GM12878 (cell line): ENCODE measurements around the gene NDUFA11.

Source experiments
- CHD4 ChIP-seq: fragments of 200-600 bp; sonication (generic); IDR thresholded peaks from 2 replicates; pipeline ENCODE4 v1.6.1; 2016; ENCODE audit warnings: mild to moderate bottlenecking
- DPF2 ChIP-seq: fragments of 450-650 bp; IDR thresholded peaks from 2 replicates; pipeline ENCODE4 v1.6.1; 2017; ENCODE audit warnings: mild to moderate bottlenecking
- ETV6 ChIP-seq, 2 experiments: fragments of 450-650 bp in 1 of 2; IDR thresholded peaks in 1 of 2; conservative IDR thresholded peaks in 1 of 2; 2 replicates each; pipeline ENCODE4 v1.6.1; 2014; ENCODE audit warnings: antibody characterized with exemption in 1 of 2, borderline replicate concordance in 1 of 2, low read depth in 1 of 2, mild to moderate bottlenecking in 1 of 2, moderate library complexity in 1 of 2
- EZH2 ChIP-seq: IDR thresholded peaks from 2 replicates; pipeline ENCODE4 v1.6.1; 2012; ENCODE audit warnings: low read depth, mild to moderate bottlenecking, control low read depth, inconsistent platforms, low read length, borderline replicate concordance; ENCODE audit not compliant: control insufficient read depth
- KDM1A ChIP-seq: fragments of 200-600 bp; sonication (generic); IDR thresholded peaks from 2 replicates; pipeline ENCODE4 v1.6.1; 2016; ENCODE audit warnings: borderline replicate concordance
- ZNF622 ChIP-seq: fragments of 450-650 bp; IDR thresholded peaks from 2 replicates; pipeline ENCODE4 v1.6.1; 2017; ENCODE audit warnings: mild to moderate bottlenecking, inconsistent platforms
- TF ChIP-seq, protein P1 (sequence below), 3 experiments: IDR thresholded peaks in 2 of 3; conservative IDR thresholded peaks in 1 of 3; 2 replicates each; pipeline ENCODE4 v1.5.1; 2011; ENCODE audit warnings: low read depth in 3 of 3, low read length in 3 of 3, mild to moderate bottlenecking in 3 of 3, control low read depth in 2 of 3, moderate library complexity in 2 of 3, inconsistent platforms in 1 of 3, mixed read lengths in 1 of 3; ENCODE audit not compliant: control insufficient read depth in 2 of 3, insufficient read depth in 1 of 3; ENCODE audit errors: extremely low read depth in 1 of 3

DNA sequence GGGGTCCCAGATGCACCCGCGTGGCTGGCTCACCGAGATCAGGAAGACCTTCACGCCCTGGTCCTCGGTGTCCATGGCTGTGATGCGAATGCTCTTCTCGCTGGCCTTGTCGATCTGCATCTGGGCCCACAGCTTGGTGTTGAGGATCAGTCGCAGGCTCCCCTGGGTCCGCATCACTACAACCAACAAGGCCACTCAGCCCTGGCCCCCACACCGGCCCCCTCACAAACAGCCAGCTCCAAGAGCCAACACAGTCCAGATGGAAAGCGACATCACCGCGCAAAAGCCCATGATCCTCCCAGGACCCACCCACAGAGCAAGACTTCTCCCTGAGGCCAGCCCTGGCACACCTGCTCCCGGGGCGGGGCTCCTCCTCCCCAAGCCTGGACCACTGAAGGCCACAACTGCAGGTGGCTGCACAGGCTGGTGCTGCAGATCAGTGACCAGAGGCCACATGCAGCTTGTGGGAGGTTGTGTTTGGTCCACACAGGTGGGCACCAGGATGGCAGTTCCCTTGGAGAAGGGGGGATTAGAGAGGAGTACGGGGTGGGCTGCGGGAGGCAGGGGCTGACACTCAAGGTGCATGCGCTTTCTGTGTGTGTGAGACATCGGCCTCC, 15.0 kb upstream of the NDUFA11 start:
- TF ChIP-seq DPF2 (no peak), ZNF622 (no peak), CHD4 (no peak), KDM1A (no peak), EZH2 (no peak), ETV6 (conservative IDR thresholded peaks at IDR 0.05 in 1 of 2, IDR thresholded peaks at IDR 0.05 in 1 of 2; ENCODE audit: borderline replicate concordance in 1 of 2, low read depth in 1 of 2) (no peak)
- TF ChIP-seq, protein P1, sequence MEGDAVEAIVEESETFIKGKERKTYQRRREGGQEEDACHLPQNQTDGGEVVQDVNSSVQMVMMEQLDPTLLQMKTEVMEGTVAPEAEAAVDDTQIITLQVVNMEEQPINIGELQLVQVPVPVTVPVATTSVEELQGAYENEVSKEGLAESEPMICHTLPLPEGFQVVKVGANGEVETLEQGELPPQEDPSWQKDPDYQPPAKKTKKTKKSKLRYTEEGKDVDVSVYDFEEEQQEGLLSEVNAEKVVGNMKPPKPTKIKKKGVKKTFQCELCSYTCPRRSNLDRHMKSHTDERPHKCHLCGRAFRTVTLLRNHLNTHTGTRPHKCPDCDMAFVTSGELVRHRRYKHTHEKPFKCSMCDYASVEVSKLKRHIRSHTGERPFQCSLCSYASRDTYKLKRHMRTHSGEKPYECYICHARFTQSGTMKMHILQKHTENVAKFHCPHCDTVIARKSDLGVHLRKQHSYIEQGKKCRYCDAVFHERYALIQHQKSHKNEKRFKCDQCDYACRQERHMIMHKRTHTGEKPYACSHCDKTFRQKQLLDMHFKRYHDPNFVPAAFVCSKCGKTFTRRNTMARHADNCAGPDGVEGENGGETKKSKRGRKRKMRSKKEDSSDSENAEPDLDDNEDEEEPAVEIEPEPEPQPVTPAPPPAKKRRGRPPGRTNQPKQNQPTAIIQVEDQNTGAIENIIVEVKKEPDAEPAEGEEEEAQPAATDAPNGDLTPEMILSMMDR (IDR thresholded peaks at IDR 0.05 in 2 of 3, conservative IDR thresholded peaks at IDR 0.05 in 1 of 3; ENCODE audit: control insufficient read depth in 2 of 3, extremely low read depth in 1 of 3, insufficient read depth in 1 of 3, low read depth in 3 of 3, low read length in 3 of 3): no peak
